DMS 273 (cell line): ENCODE results near the gene OR2C3.
A peak's percentile ranks its signal among the peaks of the same experiment; 100 is the strongest.
"Not testable (repeated sequence)": the region's sequence is repeated elsewhere in the genome, so short reads cannot be mapped to it uniquely, and the experiment has no call there.

Experiments
- DNase-seq: peaks from one replicate; lab custom pipeline; 2025; ENCODE audit not compliant: unreplicated experiment; lab: John Stamatoyannopoulos, UW

OR2C3 gene

DNA sequence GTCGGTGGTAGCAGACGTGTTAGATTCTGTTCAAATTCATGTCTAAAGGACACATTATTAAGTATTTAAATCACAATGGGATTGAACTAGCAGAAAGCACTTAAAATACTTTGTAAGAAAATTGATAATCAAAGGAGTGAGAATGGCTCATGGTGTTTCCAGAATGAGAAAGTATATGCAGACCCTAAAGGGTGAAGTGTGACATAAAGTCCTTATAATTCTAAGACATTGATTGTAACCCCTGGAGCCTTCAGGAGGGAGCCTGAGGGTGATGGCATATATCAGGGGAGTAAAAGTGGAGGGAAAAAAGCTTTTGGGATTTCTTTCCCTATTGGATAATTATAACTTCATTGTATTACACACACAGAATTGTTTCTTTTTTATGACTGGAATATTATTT, at the start of gene OR2C3:
Gene OR2C3, minus strand, starts transcription at position 101 of the 400 bp plus-strand sequence. CDS start 3,929 bp downstream, outside the sequence.
- no peak for DNase-seq

DNA sequence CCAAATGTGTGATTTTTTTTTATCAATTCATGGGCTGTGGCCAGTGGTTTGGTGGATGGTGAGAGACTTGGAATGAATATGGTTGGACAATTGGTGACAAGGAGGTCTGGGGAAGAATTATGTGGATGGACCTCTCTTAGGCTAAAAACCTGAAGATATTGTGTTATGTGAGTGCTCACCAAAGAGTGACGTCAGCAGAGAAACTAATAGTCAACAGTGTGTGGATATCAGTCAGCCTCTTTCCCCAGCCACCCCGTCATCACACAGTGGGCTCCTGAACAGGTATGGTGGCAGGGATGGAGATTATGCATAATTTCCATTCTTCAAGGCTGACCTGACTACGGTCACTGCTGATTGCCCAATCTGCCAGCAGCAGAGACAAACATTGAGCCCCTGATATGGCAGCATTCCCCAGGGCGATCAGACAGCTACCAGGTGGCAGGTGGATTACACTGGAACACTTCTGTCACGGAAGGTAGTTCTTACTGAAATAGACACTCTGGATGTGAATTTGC, 42.8 kb upstream of the OR2C3 start:
- no peak for DNase-seq

DNA sequence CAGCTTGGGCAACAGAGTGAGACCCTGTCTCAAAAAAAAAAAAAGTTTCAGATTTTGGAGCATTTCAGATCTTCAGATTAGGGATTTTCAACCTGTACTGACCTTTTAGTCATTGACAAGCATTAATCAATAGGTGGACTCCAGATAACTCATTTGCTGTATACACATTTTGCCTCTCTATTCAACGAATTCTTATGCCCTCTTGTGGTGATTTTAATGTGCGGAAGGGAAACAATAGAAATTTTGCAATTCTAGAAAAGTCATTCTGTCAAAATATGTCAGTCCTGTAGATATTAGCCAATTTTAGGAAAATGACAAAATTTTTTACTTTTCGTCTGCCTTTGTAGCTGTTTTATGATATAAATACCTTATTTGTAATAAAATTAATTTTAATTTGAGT, 40.3 kb upstream of the OR2C3 start:
- DNase-seq: peak; percentile 45

DNA sequence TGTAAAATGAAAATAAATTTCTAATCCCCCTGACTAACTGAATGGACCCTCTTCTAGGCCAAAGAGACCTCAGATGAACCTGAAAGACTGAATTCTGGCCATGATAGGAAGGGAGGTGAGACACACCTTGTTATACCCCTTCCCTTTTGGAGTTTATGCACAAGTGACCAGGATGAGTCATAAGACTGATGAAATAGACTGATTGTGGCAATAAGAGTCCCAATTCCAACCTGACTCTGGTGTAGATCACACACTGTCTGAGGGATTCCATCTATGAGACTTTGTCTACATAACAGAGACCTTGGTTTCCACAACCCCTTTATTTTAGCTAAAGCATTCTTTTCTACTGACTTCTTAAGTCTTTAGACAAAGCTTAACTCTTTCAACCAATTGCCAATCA, 38.4 kb upstream of the OR2C3 start:
- DNase-seq: no peak

DNA sequence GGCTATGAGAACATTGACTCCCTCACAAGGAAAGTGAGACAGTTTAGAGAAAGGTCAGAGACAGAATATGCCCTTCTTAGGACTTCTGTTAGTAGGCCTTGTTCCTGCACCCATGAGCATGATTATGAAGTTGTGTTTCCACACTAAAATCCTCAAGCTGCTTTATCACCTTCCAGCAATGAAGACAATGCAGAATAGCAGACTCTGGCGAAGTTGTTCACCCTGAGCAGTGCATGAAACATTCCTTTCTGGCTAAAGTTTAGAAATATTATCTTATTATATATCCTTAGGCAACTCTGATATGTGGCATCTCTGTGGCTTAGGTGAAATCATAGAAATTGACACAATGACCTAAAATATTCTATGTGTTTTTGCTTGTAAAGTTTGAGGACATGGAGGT, 38.0 kb upstream of the OR2C3 start:
- DNase-seq: no peak

DNA sequence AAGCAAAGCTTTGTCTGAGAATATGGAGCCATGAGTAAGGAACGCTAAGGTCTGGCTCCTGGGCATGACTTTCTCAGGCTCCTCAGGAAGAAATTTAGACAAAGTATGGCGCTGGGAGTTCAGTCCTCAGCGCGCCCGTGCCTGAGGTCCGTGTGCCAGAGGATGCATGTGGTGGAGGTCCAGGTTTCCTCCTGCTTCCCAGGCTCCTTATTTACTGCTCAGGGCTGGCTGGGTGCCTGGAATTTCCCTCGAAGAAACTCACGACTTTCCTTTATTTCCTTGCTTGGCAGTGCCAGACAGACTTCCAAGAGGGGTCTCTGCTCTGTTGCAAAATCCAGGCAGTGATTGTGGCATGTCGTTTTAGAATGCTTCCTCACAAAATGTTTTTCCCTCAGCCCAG, 26.0 kb upstream of the OR2C3 start:
- DNase-seq: no peak

DNA sequence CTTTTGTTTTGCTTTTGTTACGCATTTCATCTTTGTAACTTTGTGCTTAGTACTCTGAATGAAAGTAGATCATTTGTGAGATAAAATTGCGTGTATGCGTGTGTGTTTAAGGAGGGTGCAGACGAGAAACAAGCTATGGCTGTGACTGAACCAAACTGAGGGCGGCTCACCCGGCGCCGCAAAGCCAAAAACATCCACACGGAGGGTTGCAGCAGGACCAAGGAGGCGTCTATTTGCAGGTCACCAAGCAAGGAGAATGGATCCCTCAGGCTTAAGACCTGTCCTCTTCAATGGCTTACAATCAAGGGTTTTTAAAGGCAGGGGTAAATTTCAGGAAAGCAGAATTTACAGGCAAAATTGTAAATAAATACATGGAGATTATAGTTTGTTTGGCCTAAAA, 25.5 kb upstream of the OR2C3 start:
- no peak for DNase-seq

DNA sequence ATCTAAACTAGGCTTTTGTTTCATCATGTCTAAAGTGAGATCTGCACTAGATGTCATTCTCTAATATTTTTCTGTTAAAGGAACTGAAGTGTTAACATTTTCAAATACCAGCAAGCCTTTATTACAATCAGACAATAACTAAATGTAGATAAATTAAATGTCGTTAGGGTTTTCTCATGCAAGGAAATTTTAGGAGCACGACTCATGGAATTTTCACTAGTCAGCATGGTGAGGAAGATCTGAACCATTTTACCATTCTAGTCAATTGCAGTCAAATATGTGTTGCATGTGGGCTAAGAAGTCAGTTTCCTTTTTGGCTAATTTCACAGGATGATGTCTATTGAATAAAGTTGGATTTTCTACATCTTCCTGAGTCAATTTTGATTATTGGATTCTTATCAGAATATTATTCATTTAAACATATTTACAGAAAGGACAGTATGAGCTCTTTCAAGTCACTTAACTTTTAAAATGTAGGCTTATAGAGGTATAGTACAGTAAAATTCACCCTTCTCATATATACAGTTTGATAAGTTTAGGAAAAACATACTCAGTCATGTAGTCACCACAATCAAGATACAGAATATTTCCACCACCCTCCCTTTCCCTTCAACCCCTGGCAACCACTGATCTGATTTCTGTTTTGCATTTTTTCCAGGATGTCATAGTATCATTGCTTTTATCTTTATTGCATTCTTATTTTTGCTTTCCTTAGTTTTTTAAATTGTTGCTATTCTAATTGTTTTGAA, 21.9 kb upstream of the OR2C3 start:
- DNase-seq: no peak

DNA sequence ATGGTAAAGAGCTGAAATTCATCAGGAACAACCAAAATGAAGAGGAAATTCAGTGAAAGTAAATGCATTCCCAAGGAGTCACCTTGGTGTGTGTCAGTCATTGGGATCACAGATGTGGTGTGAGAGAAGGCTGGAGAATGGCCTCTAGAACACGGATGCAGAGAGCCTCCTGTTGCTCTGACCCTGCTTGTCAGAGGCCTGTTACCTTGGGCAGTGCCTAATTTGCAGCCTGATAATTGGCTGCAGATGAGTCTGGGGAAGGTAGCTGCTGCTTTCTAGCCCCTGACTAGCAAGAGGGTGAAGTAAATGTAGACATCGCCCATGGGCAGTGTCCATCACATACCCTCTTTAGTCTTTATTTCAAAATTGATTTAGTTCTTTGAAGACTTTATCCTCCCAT, 16.0 kb upstream of the OR2C3 start:
- DNase-seq: no peak

DNA sequence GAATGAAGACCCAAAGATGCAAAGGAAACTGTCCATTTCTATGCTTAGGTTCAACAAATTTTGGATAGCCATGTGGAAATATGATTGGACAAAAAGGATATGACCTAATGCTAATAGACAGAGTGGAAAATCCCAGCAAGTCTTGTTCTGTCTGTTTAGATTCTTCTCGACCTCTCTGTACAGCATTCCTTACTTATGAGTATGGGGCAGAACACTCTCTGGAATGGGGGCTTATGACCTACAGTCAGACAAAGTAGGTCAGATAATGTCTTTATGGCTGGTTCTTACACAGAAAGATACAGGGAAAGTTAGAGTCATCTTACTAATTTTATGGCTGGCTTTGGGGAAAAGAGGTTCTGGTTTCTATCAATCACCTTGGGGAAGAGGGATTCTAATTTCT, 15.5 kb upstream of the OR2C3 start:
- no peak for DNase-seq

DNA sequence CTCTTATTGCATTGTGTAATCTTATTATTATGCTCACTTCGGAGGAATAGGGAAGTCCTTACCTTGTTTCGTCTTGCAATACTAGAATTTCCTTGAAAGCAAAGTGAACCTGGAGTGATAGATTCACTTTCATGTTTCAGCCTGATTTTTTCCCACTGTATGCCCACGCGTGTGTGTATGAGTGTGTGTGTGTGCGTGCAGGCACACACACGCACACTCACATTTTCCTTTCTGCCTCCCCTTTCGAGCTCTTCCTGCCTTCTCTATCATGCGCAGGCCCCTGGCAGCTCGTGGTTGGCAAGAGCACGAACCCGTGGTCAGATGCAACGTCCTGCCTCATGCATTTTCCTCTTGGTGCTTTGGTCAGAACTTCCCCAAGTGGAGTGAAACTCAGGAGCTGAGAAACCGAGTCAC, 12.5 kb upstream of the OR2C3 start, which contains the start of gene GCSAML:
Gene GCSAML, plus strand, starts transcription at position 366 of the 414 bp plus-strand sequence. CDS start 58 bp downstream, outside the sequence.
- no peak for DNase-seq

DNA sequence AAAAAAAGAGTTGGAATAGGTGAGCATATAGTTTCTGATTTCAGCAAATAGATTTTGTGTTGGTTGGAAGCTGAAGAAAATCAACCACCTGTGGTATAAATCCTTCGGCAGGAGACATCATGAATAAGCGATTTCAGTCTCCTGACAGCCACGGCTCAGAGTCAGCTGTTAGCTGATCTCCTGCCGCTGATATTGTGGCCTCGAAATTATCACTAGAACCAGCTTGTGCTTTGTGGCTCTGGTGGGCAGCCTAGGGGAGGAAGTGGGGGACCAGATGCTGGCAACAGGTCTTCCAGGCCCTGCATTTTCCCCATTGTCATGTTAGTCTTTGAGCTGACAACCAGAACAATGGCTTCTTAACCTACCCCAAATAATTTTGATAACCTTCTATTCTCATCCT, 11.9 kb upstream of the OR2C3 start:
- DNase-seq: no peak

DNA sequence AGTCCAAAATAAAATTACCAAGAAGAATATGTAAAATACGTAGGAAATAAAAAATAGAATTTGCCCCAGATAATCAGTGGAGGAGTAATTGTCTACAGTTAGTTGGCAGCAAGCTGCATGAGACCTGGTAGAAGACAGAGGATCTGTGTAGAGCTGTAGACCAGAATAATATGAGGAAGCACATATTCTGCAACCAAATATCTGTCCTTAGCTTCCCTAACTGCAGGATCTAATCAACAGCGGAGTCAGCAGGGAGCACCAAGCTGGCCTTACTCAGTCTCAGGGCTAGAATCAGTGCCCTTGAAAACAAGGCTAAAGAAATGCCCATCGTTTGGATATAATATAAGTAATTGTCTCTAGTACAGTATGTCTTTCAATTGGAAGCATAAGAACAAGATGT, 6.6 kb upstream of the OR2C3 start:
- DNase-seq: no peak

DNA sequence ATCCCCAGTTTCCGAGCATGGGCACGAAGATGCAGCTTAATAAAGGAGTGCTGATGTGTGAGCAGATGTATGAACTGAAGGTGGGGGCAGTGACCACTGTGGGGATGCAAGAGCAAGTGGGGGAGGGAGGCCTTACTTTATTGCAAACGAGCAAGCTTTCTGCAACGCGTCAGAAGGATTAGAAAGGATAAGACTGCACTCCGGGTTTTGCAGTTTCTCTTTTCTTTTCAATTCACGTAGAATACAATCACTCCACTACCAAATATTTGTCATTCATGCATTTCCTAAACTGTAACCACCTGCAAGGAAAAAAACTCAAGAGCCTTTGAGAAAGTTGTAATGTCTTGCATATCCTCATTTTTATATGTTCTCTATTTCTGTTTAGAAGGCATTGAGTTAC, 4.3 kb upstream of the OR2C3 start:
- DNase-seq: no peak

DNA sequence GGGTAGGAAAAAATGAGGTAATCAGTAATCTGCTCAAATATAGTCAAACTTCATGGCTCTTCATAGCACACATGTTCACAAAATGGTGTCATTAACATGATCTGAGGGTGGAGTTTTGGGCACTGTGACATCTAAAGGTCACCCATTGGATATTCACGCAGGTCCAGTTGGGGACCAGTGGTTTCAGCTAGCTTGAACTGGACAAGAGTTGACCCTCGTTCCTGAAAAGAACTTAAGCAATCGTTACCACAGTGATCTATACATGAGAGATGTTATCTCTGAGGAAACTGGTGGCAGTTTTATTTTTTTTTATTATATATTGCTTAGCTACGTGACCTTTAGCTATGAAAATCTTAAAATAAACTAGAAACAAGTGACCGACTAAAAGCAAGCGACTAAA, 3.0 kb upstream of the OR2C3 start:
- no peak for DNase-seq

DNA sequence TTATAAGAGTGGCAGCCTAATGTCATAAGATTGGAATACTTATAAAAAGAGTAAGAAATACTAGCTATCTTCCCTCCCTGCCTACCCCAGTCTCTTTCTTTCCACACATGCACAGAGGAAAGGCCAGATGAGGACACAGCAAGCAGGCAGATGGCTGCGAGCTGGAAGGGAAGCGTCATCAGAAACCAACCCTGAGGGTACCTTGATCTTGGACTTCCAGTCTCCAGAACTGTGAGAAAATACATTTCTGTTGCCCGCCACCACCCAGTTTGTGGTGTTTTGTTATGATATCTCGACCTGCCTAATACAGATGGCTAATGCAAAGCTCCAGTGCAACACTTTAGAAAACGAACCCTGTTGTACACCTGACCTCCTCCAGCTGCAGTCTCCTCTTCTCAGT, 2.3 kb upstream of the OR2C3 start:
- DNase-seq: no peak

DNA sequence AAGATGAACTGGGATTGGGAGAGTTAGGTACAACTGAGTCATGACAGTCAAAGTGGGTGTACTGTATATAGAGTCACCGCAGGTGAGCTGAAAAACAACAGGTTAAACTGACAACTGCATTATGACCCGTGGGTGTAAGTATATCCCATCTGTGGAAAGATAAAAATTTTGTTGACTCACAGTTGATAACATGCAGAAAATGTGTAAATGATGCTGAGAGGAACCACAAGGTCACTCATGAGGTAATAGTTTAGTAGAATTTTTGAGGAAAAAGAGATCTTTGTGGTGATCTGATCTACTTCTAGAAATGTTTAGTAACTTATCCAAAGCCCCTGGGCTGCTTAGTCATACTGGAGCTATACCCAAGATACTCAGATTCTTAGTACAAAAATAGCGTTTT, 838 bp downstream of the OR2C3 start:
- no peak for DNase-seq

DNA sequence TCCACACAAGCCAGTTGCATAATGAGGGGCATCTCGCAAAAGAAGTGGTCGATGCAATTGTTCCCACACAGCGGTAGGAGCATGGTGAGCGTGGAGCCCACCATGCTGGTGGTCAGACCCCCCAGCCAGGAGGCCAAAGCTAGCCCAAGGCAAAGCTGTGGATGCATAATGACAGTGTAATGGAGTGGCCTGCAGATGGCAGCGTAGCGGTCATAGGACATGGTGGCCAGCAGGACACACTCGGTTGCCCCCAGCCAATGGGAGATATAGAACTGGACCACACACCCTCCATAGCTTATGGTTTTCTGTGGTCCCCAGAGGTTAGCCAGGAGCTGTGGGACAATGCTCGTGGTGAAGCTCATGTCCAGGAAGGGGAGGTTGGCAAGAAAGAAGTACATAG, 4.3 kb downstream of the OR2C3 start:
- no peak for DNase-seq

DNA sequence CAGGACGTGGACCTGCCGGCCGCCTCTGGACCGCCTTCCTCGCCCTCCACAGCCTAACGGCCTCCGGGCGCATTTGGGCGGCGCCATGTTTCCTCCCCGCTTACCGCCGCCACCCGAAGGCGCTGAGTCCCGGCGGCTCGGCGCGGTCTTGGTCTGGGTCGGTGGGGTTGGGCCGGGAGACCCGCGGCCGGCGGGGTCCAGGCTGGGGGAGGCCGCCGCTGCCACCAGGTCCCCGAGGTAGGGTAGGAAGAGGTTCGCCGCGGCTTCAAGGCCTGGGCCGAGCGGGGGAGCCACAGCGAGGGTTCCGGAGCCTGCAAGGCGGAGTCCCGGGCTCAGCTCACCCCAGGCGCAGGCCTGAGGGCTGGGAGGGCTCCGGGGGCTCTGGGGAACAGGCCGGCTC, 5.5 kb downstream of the OR2C3 start:
- no peak for DNase-seq

DNA sequence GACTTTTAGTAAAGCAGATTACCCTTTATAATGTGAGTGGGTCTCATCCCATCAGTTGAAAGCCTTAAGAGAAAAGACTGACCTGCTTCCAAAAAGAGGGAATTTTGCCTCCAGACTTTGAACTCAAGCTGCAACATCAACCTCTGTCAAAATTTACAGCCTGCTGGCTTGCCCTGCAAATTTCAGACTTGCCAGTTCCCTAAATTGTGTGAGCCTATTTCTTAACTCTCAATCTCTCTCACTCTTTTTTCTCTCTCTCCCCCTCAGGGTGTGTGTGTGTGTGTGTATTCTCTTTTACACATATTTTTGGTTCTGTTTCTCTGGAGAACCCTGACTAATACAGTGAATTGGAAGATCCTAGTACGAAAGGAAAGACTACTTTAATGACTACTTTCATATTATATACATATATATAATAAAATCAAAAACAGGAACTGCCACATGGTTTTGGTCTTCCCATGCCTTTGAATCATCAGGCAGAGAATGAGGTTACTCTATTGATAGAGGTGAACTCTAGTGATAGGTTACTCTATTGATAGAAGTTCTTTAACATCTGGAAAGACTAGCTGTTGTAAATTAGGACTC, 6.4 kb downstream of the OR2C3 start:
- DNase-seq: no peak

DNA sequence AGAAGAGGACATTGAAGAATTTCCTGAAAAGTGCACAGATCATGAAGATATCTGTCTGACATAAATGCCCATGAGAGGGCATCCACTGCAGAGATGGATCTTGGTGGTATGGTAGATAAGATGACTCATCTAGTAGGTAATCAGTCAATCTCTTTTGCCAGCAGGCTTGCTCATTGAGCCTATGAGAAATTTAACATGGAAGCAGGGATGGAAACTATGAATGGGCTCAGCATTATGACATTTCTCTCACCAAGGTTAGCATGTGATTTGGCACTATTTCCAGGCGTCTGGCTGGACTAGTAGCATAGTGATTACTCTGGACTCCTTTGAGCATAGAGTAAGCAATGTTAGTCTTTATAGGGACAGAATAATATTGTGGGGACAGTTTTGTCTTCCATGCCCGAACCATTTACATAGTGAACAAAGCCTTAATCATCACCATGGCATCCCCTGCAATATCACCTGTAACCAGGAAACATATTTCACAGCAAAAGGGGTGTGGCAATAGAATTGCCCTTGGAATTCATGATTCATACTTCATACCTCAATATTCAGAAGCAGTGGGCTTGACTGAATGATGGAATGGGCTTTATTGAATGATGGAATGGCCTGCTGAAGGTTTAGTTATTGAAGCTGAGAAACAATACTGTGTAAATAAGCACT, 7.3 kb downstream of the OR2C3 start:
- DNase-seq: no peak

DNA sequence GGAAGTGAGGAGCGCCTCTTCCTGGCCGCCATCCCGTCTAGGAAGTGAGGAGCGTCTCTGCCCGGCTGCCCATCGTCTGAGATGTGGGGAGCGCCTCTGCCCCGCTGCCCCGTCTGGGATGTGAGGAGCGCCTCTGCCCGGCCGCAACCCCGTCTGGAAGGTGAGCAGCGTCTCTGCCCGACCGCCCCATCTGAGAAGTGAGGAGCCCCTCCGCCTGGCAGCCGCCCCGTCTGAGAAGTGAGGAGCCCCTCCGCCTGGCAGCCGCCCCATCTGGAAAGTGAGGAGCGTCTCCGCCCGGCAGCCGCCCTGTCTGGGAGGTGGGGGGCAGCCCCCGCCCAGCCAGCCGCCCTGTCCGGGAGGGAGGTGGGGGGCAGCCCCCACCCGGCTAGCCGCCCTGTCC, 14.4 kb downstream of the OR2C3 start:
- DNase-seq: not testable (repeated sequence)
